ENCODE data around the gene RAD51AP2. TPM values are rescaled to one million over a fixed set of nuclear protein-coding genes. Genes with fewer than 3 reads are reported as not detected.

Gene RAD51AP2
- total and polyA plus RNA-seq, 2 of the 13 experiments (the other 11 are each of a cell fraction or from before 2014, with no cell fraction given), result 0.11 to 0.12 TPM

GRCh38 chr2:17540093-17540812 is 22.0 kb upstream of the RAD51AP2 start, which contains the start of gene VSNL1 (continued):
- TF ChIP-seq RBM22 (optimal IDR thresholded peaks at IDR 0.05; ENCODE audit: low read length) (peak; percentile 5), FOXK1 (CRISPR knock-in tag; IDR thresholded peaks at IDR 0.05; ENCODE audit: borderline replicate concordance, low read depth) (0 out of 2 replicates have a peak, but pooled peaks have one; percentile 46), CHD4 (IDR thresholded peaks at IDR 0.05; ENCODE audit: borderline replicate concordance, low read length) (peak; percentile 76; the same call in 1 of the 2 replicates), POGK (CRISPR knock-in tag; conservative IDR thresholded peaks at IDR 0.05) (peak; percentile 94), ZNF83 (CRISPR knock-in tag; IDR thresholded peaks at IDR 0.05; ENCODE audit: borderline replicate concordance) (no peak), ZNF777 (CRISPR knock-in tag; IDR thresholded peaks at IDR 0.05) (peak; percentile 69), ZNF34 (CRISPR knock-in tag; IDR thresholded peaks at IDR 0.05; ENCODE audit: borderline replicate concordance) (peak; percentile 46; the same call in 1 of the 2 replicates), ZNF510 (CRISPR knock-in tag; IDR thresholded peaks at IDR 0.05; ENCODE audit: low read depth) (no peak), PHF5A (CRISPR knock-in tag; IDR thresholded peaks at IDR 0.05; ENCODE audit: low read depth, unreplicated experiment) (peak; percentile 86), ZNF121 (CRISPR knock-in tag; IDR thresholded peaks at IDR 0.05) (no peak), ZNF780A (CRISPR knock-in tag; IDR thresholded peaks at IDR 0.05) (no peak), TRIM24 (CRISPR knock-in tag; IDR thresholded peaks at IDR 0.05) (no peak), ZNF724P (CRISPR knock-in tag; IDR thresholded peaks at IDR 0.05; ENCODE audit: borderline replicate concordance) (peak; percentile 88), ZFP37 (CRISPR knock-in tag; IDR thresholded peaks at IDR 0.05; ENCODE audit: borderline replicate concordance) (no peak; the same call in 1 of the 2 replicates), USF2 (IDR thresholded peaks at IDR 0.05; ENCODE audit: low read depth, low read length) (no peak), USF2 (CRISPR knock-in tag; IDR thresholded peaks at IDR 0.05; ENCODE audit: borderline replicate concordance) (0 out of 2 replicates have a peak, but pooled peaks have one; percentile 34), ISX (CRISPR knock-in tag; conservative IDR thresholded peaks at IDR 0.05) (no peak), NFYC (CRISPR knock-in tag; IDR thresholded peaks at IDR 0.05) (0 out of 2 replicates have a peak, but pooled peaks have one; percentile 29), CSRNP2 (CRISPR knock-in tag; conservative IDR thresholded peaks at IDR 0.05; ENCODE audit: low read depth) (no peak), ZFP82 (CRISPR knock-in tag; IDR thresholded peaks at IDR 0.05; ENCODE audit: borderline replicate concordance) (0 out of 2 replicates have a peak, but pooled peaks have one; percentile 13), KDM4B (CRISPR knock-in tag; IDR thresholded peaks at IDR 0.05) (peak; percentile 43; the same call in 1 of the 2 replicates), TARDBP (CRISPR knock-in tag; IDR thresholded peaks at IDR 0.05) (peak; percentile 88), ZNF180 (CRISPR knock-in tag; IDR thresholded peaks at IDR 0.05; ENCODE audit: borderline replicate concordance, low read depth) (no peak)

Data from HepG2 (cell line).